NCI-H2029 (cell line): ENCODE measurements around the gene ITPRIPL2.

Source experiments
- DNase-seq: peaks from one replicate; lab custom pipeline; 2025; lab: John Stamatoyannopoulos, UW

The ITPRIPL2 gene

GRCh38 chr16:19142939-19143598, 29.3 kb downstream of the ITPRIPL2 start:
- no peak for DNase-seq

DNA sequence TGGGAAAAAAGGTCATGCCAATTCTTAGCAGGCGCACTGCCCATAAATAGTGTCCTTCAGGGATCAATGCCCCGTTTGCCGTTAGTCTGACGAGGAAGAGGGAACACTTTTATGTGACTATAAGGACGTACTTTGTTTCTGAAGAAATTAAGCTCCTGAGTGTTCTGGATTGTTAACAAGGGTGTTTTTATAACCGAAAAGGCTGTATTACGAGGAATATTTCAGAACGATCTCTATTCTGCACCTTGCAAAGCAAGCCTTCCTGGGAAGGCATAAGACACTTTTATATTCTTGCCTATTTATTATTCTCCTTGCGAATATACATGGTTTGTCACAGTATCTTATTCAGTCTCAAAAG, 29.8 kb downstream of the ITPRIPL2 start:
- no peak for DNase-seq

DNA sequence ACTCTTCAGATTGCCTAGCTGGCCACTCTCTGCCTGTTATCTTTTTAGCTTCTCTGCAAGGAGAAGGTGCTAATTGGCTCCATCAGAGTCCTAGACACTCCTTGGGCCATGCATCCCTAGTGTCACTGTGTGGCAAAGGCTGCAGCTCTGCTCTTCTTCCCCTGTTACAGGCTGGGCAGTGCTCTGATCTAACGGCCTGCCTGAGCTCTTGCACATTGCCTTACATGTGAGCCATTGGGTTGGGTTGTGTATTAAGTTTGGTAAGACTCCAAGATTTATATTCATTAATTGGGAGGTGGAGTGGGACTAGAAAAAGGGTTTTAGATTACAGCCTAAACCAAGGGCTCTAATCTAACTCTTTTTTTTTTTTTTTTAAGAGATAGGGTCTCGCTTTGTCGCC, 31.2 kb downstream of the ITPRIPL2 start:
- no peak for DNase-seq

- DNase-seq, result no peak
These were observed 33.4 kb downstream of the ITPRIPL2 start for GRCh38 chr16:19147126-19147525.

DNA sequence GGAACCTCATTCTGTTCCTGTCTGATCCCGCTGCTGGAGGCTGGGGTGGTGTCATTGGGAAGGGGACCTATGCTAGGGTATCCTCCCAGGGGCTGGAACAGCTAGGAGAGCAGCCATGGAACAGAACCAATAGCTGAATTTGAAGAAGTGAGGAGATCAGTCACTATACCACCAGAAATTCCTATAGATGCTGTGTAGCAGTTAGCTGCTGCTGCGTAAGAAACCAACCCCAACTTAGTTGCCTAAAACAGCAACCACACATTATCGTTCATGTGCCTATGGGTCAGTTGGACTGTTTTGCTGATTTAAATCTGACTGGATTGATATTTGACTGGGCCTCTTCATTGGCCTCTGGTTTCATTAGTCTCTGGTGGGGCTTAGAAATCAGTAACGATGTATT, 33.9 kb downstream of the ITPRIPL2 start:
- no peak for DNase-seq

GRCh38 chr16:19148189-19148588, 34.4 kb downstream of the ITPRIPL2 start:
- no peak for DNase-seq

DNA sequence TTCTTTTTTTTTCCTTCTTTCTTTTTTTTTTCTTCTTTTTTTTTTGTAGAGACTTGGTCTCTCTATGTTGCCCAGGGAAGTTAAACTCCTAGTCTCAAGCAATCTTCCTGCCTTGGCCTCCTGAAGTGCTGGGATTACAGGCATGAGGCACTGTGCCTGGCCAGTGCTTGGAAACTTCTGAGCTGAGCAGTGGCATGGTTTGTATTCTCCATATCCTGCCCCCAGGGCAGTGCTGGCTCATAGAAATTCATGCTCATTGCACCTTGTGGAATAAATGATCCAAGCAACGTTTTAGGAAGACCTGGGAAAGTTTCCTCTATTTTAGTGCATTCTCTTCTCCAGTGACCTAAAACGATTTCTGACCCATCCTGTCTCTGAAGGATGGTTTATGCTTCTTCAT, 37.5 kb downstream of the ITPRIPL2 start:
- DNase-seq, result no peak

- DNase-seq, result no peak
These were observed 38.3 kb downstream of the ITPRIPL2 start for GRCh38 chr16:19152042-19152441.

DNA sequence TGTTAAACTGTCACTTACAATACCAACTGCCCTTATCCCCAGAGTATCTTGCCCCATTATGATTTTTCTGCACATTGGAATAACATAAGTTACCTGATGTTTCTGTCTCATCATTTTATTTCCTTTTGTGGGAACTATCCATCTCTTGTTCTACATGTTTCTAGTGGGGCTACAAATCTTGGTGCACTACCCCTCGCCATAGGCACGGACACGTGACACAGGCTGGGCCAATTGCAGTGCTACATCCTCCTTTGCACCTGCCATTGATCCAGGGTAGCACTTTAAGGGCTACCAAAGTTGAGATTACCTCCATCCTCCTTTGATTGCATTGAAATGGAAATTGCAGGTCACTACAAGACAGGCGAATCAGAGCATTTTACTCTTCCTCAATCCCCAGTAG, 40.1 kb downstream of the ITPRIPL2 start:
- DNase-seq, result no peak

GRCh38 chr16:19162085-19162484, 48.3 kb downstream of the ITPRIPL2 start:
- no peak for DNase-seq

DNA sequence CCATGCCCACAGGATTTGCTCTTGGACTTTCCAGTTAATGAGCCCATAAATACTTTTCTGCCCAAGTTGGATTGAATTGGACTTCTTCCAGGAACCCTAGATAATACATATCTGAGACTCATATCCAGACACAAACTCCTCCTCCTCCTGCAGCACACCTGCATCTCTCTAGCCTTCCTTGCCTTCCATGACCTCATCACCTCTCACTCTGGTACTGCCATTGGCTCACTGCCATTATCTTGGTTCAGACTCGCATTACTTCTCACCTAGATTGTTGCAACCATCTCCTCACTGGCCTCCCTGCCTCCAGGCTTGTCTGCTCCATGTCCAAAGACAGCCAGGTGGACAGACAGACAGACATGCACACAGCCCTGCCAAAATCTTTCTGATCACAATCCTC, 49.5 kb downstream of the ITPRIPL2 start:
- DNase-seq, result no peak

- no peak for DNase-seq
These were observed 50.5 kb downstream of the ITPRIPL2 start for GRCh38 chr16:19164285-19164684.

- DNase-seq, result no peak
These were observed 51.3 kb downstream of the ITPRIPL2 start for GRCh38 chr16:19165101-19165500.

DNA sequence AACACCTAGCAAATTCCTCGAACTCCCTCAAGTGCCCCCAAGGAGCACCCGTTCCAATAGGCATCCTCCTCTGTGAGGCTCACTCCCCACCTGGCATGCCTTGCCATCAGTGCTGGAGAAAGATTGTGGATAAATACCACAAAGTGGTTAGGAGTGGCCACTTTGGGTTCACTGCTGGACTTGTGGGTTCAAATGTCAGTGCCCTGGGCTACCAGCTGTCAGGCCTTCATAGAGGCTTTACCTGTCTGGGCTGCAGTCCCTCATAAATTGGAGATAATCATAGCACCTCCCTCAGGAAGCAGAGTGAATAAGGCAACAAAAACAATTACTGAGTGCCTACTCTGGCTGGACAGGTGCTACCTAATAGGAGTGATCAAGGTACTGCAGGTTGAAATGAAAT, 52.7 kb downstream of the ITPRIPL2 start:
- peak; percentile 33 for DNase-seq

DNA sequence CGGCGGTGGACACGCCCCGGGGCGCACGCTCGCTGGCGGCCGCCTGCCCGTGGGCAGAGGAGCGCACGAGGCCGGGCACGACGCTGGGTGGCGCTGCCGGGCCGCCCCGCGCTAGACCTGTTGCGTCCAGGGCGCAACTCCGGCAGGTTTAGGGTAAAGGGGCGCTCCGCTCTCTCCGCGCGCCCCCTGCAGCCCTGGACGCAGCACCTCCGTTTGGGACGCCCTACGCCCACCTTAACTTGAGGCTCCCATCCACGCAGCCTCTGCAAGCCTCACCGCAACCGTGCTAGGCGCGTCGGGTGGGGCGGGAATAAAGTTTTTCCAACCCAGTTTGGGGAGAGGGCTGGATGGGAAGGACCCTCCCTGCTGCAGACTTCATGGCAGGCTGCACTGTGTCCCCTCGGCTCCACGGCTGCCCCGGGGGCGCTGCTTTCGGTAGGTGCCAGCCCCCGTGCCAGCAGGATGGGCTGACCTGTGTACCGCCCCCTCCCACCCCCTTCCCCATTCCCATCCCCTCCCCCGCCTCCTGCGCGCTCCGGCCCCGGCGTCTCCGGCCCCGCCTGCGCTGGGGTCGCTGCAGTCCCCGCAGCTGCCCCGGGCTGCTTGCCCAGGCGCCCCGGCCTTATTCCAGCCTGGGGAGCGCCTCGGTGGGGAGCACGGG, 54.1 kb downstream of the ITPRIPL2 start, which contains the start of gene SYT17:
Gene SYT17, plus strand, starts transcription at position 531 of the 661 bp plus-strand sequence. CDS start 407 bp downstream, outside the sequence.
- peak; percentile 62 for DNase-seq

DNA sequence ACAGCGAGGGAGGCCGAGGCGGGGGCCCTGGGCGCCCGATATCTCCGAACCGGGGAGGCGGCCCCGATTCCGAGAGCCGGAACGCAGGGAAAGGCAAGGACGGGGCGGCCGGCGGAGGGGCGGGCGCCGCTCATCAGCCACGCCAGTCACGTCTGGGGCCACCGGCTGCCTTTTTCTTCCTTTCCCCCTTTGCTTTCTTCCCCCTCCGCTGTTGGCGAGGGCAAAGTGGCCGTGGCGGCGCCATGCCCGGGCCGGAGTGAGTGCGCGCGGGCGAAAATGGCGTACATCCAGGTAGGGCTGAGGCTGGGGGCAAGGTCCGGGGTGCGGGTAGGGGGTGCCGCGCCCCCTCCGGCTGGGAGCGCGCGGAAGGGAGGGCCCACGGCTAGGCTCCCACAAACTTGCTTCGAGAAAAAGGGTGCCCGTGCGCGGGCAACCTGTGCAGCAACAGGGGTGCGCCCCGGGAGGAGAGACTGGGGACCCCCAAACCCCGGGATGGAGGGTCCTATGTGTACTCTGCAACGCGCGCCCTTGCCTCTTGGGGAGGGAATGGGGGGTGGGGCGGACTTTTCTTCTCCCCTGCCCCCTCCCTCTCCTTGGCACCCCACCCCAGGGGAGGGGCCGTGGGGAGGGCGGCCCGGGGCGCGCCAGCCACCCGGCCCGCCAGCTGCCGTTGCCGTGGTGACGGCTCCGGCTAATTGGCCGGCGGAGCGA, 54.8 kb downstream of the ITPRIPL2 start:
- DNase-seq, result peak; percentile 77

DNA sequence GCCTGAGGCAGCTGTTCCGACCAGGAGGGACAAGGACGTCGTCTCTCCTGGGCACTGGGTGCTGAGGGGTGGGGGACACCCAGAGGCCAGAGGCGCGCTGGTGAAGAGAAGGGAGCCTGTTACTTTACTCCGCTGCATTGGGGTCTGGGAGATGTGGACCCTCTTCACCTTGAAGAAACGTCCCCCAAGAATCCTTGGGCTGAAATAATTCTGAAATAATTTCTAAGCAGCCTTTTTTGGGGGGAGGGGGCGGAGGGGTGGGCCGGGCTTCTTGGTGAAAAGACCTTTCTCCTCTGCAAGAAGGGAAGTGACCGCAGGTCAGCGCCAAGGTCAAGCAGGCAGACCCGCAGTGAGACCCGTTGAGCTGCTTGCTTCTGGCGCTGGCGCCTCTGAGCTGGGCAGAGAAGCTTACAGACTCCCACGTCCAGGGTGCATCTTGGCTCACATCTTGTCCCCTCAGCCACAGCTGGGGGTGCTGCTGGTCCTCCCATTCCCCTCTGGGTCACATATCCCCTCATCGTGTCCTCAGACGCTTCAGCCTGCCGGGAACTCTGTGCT, 55.4 kb downstream of the ITPRIPL2 start:
- no peak for DNase-seq

DNA sequence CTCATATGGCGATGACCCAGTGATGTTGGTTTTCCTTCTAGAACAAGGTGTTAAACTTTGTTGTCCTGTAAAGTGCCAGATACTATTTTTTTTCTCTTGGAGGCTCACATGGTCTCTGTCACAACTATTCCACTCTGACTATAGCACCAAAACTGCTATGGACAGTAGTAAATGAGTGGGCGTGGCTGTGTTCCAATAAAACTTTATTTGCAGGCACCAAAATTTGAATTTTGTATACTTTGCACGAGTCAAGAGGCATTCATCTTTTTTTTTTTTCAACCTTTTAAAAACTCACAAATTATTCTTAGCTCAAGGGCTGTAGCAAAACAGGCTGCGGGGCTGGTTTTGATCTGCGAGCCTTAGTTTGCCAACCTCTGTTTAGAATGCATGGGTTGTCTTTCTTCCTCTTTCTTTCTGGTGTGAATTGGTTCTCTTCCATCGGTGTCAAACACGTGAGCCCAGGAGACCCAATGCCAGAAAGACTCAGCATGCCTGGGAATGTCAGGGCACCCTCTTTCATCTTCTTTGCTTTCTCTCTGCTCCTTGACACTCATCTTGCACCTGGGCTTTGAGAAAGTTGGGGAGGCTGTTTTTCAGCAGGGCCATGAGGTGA, 56.4 kb downstream of the ITPRIPL2 start:
- DNase-seq, result no peak
